ENCODE data around the gene SDCCAG8. TPM values are rescaled to one million over a fixed set of nuclear protein-coding genes. Genes with fewer than 3 reads are reported as not detected.

Gene SDCCAG8
- polyA plus RNA-seq, 3 donors = 38.6 to 45.3 (median 42.2) TPM

GRCh38 chr1:243280571-243281129 lies 24.8 kb downstream of the SDCCAG8 start:
- DNase-seq (ENCODE audit: low read depth in 3 of 3, low spot score in 2 of 3) = no peak

- DNase-seq (ENCODE audit: low read depth in 3 of 3, low spot score in 2 of 3) = no peak
Observed at GRCh38 chr1:243281672-243282071, 25.8 kb downstream of the SDCCAG8 start.

- DNase-seq (ENCODE audit: low read depth in 3 of 3, low spot score in 2 of 3) = no peak
Observed at GRCh38 chr1:243286409-243287122, 30.7 kb downstream of the SDCCAG8 start.

- no peak for DNase-seq (ENCODE audit: low read depth in 3 of 3, low spot score in 2 of 3)
Observed at GRCh38 chr1:243287123-243287460, 31.3 kb downstream of the SDCCAG8 start.

- DNase-seq (ENCODE audit: low read depth in 3 of 3, low spot score in 2 of 3) = no peak
Observed at GRCh38 chr1:243287652-243288051, 31.8 kb downstream of the SDCCAG8 start.

GRCh38 chr1:243288062-243288461 lies 32.2 kb downstream of the SDCCAG8 start:
- DNase-seq (ENCODE audit: low read depth in 3 of 3, low spot score in 2 of 3) = no peak

GRCh38 chr1:243291292-243291691 lies 35.5 kb downstream of the SDCCAG8 start:
- DNase-seq (ENCODE audit: low read depth in 3 of 3, low spot score in 2 of 3) = no peak

GRCh38 chr1:243292117-243292516 lies 36.3 kb downstream of the SDCCAG8 start:
- DNase-seq (ENCODE audit: low read depth in 3 of 3, low spot score in 2 of 3) = no peak

GRCh38 chr1:243293941-243294722 lies 38.3 kb downstream of the SDCCAG8 start:
- DNase-seq (ENCODE audit: low read depth in 3 of 3, low spot score in 2 of 3) = no peak

- DNase-seq (ENCODE audit: low read depth in 3 of 3, low spot score in 2 of 3) = no peak
Observed at GRCh38 chr1:243294723-243295121, 38.9 kb downstream of the SDCCAG8 start.

GRCh38 chr1:243299069-243299468 lies 43.2 kb downstream of the SDCCAG8 start:
- DNase-seq (ENCODE audit: low read depth in 3 of 3, low spot score in 2 of 3) = no peak

GRCh38 chr1:243301059-243301458 lies 45.2 kb downstream of the SDCCAG8 start:
- no peak for DNase-seq (ENCODE audit: low read depth in 3 of 3, low spot score in 2 of 3)

GRCh38 chr1:243311809-243312208 lies 56.0 kb downstream of the SDCCAG8 start:
- DNase-seq (ENCODE audit: low read depth in 3 of 3, low spot score in 2 of 3) = no peak

GRCh38 chr1:243312952-243313634 lies 57.3 kb downstream of the SDCCAG8 start:
- DNase-seq (ENCODE audit: low read depth in 3 of 3, low spot score in 2 of 3) = no peak

GRCh38 chr1:243313635-243314536 lies 58.0 kb downstream of the SDCCAG8 start:
- no peak for DNase-seq (ENCODE audit: low read depth in 3 of 3, low spot score in 2 of 3)

- DNase-seq (ENCODE audit: low read depth in 3 of 3, low spot score in 2 of 3) = no peak
Observed at GRCh38 chr1:243315455-243315854, 59.6 kb downstream of the SDCCAG8 start.

- no peak for DNase-seq (ENCODE audit: low read depth in 3 of 3, low spot score in 2 of 3)
Observed at GRCh38 chr1:243315893-243316292, 60.1 kb downstream of the SDCCAG8 start.

GRCh38 chr1:243316366-243316989 lies 60.6 kb downstream of the SDCCAG8 start:
- DNase-seq (ENCODE audit: low read depth in 3 of 3, low spot score in 2 of 3) = no peak

GRCh38 chr1:243320224-243320623 lies 64.4 kb downstream of the SDCCAG8 start:
- no peak for DNase-seq (ENCODE audit: low read depth in 3 of 3, low spot score in 2 of 3)

- no peak for DNase-seq (ENCODE audit: low read depth in 3 of 3, low spot score in 2 of 3)
Observed at GRCh38 chr1:243322326-243322725, 66.5 kb downstream of the SDCCAG8 start.

Data from right renal cortex interstitium (tissue), 3 donors.